Karpas-422 (cell line): ENCODE measurements around the gene LSMEM2. TPM values are rescaled to one million over a fixed set of nuclear protein-coding genes. Genes with fewer than 3 reads are reported as not detected.

Source experiments
- DNase-seq: peaks from one replicate; pipeline ENCODE4 v3.0.0-alpha.2; 2015
- H2AFZ ChIP-seq: fragments of 200-600 bp; sonication (generic); 2 replicates; pipeline ENCODE4 v1.6.1; 2014; ENCODE audit warnings: antibody characterized with exemption, low read length, mixed read lengths
- H3K27ac ChIP-seq: fragments of 200-600 bp; sonication (generic); 2 replicates; pipeline ENCODE4 v1.5.1; 2014; ENCODE audit warnings: mild to moderate bottlenecking, low read length, moderate library complexity
- H3K27me3 ChIP-seq: fragments of 200-600 bp; sonication (generic); 2 replicates; pipeline ENCODE4 v1.6.1; 2014; ENCODE audit warnings: low read length, mixed read lengths
- H3K36me3 ChIP-seq: fragments of 200-600 bp; sonication (generic); 2 replicates; pipeline ENCODE4 v1.6.1; 2014; ENCODE audit warnings: low read length, mixed read lengths; ENCODE audit not compliant: insufficient read depth
- H3K4me1 ChIP-seq: fragments of 200-600 bp; sonication (generic); 2 replicates; pipeline ENCODE4 v1.6.1; 2014; ENCODE audit warnings: mild to moderate bottlenecking, low read length, mixed read lengths
- H3K4me2 ChIP-seq: fragments of 200-600 bp; sonication (generic); 2 replicates; pipeline ENCODE4 v1.6.1; 2014; ENCODE audit warnings: low read length, low read depth, mild to moderate bottlenecking; ENCODE audit not compliant: poor library complexity, severe bottlenecking
- H3K4me3 ChIP-seq: fragments of 200-600 bp; sonication (generic); 2 replicates; pipeline ENCODE4 v1.5.1; 2014; ENCODE audit warnings: mild to moderate bottlenecking, antibody characterized with exemption, low read length, mixed read lengths
- H3K79me2 ChIP-seq: fragments of 200-600 bp; sonication (generic); 2 replicates; pipeline ENCODE4 v1.6.1; 2014; ENCODE audit warnings: mild to moderate bottlenecking, low read length, mixed read lengths
- H3K9ac ChIP-seq: fragments of 200-600 bp; sonication (generic); 2 replicates; pipeline ENCODE4 v1.6.0; 2014; ENCODE audit warnings: low read length
- H3K9me2 ChIP-seq: fragments of 200-600 bp; sonication (generic), shearing (Covaris generic); replicated peaks from 2 replicates; pipeline ENCODE4 v1.6.0; 2014; ENCODE audit warnings: mild to moderate bottlenecking, low read length, moderate library complexity; ENCODE audit not compliant: insufficient read depth
- H3K9me3 ChIP-seq: fragments of 300-700, 200-600 bp; sonication (generic); 2 replicates; pipeline ENCODE4 v1.6.1; 2014; ENCODE audit warnings: low read length, mixed read lengths
- H4K20me1 ChIP-seq: fragments of 200-600 bp; sonication (generic); 2 replicates; pipeline ENCODE4 v1.6.1; 2014; ENCODE audit warnings: mild to moderate bottlenecking, antibody characterized with exemption, low read length, low read depth; ENCODE audit not compliant: insufficient read depth
- total RNA-seq: library from RNA; depleted of rRNA; stranded (reverse); fragments of >200 nt; shearing (Covaris generic); gene quantifications from 2 replicates; pipeline ENCODE4 v1.2.3, GENCODE V29; 2014; ENCODE audit warnings: low replicate concordance

LSMEM2 gene
- total RNA-seq, 1 experiment from 2014 or later: not detected

DNA sequence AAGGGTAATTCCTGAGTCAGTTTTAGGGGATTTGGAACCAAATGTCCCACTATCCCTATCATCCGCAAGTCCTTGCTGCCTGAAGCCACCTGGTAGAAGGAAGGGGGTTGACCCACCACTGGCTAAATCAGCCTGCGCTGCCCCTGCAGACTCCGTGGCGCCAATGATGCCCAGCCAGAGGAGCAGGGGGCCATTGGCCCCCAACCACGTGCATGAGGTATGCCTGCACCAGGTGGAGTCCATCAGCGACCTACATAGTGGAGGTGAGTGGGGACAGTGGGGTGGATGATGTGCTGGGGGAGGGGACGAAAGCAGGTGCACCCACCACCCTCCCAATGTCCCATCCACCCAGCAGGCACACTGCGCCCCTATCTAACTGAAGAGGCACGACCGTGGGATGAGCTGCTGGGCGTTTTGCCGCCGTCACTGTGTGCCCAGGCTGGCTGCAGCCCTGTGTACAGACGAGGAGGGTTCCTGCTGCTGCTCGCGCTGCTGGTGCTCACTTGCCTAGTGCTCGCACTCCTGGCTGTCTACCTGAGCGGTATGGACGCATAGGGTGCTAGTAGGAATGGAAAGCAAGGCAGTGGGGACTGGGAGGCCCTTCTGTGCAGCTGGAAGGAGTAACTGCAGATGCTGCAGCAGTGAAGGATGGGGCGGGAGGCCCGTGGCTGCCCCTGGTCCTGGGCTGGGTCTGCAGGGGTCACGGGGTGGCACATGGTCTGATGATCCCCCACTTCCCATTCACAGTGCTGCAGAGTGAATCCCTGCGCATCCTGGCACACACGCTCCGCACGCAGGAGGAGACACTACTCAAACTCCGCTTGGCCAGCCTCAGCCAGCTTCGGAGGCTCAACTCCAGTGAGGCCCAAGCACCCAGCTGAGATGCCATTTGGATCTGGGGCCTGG is 7.7 kb downstream of the LSMEM2 start:
- no peaks in the 10 kb centered on the region for H3K27me3 ChIP-seq
- no peaks in the 10 kb centered on the region for H3K9me2 ChIP-seq
- H3K4me2 ChIP-seq: no peak overlapping the region
- no peak overlapping the region for H3K9ac ChIP-seq
- no peaks in the 10 kb centered on the region for H3K9me3 ChIP-seq
- peaks cover 27% of the 10 kb centered on the region; the same call in 1 of the 2 replicates for H3K36me3 ChIP-seq
- peaks cover 10% of the 10 kb centered on the region for H3K4me1 ChIP-seq
- H3K4me3 ChIP-seq: no peak overlapping the region
- H4K20me1 ChIP-seq: 0 out of 2 replicates have a peak, but pooled peaks cover 4% of the 10 kb centered on the region
- no peak overlapping the region for H2AFZ ChIP-seq
- H3K27ac ChIP-seq: no peak overlapping the region
- H3K79me2 ChIP-seq: peaks cover 18% of the 10 kb centered on the region
- no peak for DNase-seq

DNA sequence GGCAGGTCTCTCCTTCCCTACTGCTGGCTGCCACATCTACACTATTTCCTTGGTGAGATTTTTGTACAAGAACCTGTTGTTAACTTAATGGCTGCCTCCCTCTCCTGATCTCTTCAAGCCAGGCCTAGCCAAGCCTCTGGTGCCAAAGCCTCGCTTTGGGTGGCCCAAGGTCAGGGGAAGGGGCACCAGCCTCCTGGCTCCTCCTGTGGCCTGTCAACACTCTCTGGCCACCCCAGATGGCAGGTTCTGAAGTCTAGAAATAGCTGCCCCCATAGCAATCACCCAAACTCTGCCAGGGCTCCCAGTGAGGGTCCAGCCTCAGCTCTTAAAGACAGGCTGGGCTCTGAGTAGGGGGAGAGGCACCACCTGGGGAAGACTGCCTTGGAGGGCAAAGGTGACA is 8.4 kb downstream of the LSMEM2 start:
- Histone ChIP-seq H2AFZ (no peak overlapping the region), H3K4me2 (no peak overlapping the region), H3K4me3 (no peak overlapping the region), H3K9me2 (no peaks in the 10 kb centered on the region), H3K9me3 (no peaks in the 10 kb centered on the region), H3K4me1 (peaks cover 10% of the 10 kb centered on the region), H3K9ac (no peak overlapping the region), H4K20me1 (0 out of 2 replicates have a peak, but pooled peaks cover 4% of the 10 kb centered on the region), H3K27me3 (no peaks in the 10 kb centered on the region), H3K27ac (no peak overlapping the region), H3K79me2 (peaks cover 24% of the 10 kb centered on the region), H3K36me3 (peaks cover 27% of the 10 kb centered on the region; the same call in 1 of the 2 replicates)
- no peak for DNase-seq

DNA sequence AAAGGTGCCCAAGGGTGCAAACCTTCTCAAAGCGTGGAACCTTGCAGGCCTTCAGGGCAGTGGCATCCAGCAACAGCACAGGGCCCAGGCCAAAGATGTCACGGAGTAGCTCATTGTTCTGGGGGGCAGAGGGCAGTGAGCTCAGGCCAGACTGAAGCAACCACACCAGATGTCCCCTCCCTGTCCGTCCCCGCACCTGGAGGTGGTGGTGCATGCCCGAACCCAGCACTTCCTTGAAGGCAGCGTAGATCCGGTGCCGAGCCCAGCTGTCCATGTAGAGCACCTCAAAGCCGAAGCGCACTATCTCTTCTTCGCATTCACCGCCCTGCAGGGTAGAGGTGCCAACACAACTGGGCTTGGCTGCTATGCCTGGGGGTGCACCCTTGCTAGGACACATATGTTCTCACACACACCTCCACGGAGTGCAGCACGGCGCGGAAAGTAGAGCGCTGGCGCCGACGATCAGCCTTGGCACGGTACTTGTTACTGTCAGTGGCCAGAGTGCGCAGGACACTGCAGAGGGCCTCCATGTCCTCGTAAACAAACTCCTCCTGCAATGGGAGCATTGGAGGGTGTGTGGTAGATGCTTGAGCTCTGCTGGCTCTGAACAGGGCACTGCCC is 9.6 kb downstream of the LSMEM2 start:
- no peak overlapping the region for H3K9ac ChIP-seq
- H3K4me2 ChIP-seq: no peak overlapping the region
- H3K4me3 ChIP-seq: no peak overlapping the region
- 0 out of 2 replicates have a peak, but pooled peaks cover 4% of the 10 kb centered on the region for H4K20me1 ChIP-seq
- no peak for DNase-seq
- no peaks in the 10 kb centered on the region for H3K27me3 ChIP-seq
- no peaks in the 10 kb centered on the region for H3K9me2 ChIP-seq
- no peak overlapping the region for H3K27ac ChIP-seq
- no peaks in the 10 kb centered on the region for H3K9me3 ChIP-seq
- no peak overlapping the region for H2AFZ ChIP-seq
- H3K36me3 ChIP-seq: peaks cover 27% of the 10 kb centered on the region; the same call in 1 of the 2 replicates
- H3K79me2 ChIP-seq: peaks cover 24% of the 10 kb centered on the region
- peaks cover 18% of the 10 kb centered on the region for H3K4me1 ChIP-seq

DNA sequence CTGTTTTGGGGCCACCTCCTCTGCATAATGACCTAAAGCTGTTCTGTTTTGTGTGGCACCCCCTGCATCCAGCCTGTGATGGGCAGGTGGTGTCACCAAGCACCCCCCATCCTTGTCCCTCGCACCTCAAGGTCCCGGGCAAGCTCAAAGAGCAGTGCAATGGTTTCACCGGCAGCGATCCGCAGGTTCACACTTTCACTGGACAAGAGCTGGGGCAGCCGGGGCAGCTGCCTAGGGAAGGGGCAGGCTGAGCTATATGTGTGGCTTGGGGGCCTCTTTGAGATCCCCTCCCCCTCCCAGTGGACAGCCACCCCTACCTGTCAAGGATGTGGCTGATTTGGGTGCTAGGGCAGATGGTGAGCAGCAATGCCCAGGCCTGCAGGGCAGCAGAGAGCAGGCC is 10.2 kb downstream of the LSMEM2 start:
- Histone ChIP-seq H3K4me2 (no peak overlapping the region), H3K4me3 (no peak overlapping the region), H2AFZ (no peak overlapping the region), H3K79me2 (peaks cover 24% of the 10 kb centered on the region), H3K4me1 (peaks cover 18% of the 10 kb centered on the region), H3K27me3 (no peaks in the 10 kb centered on the region), H3K36me3 (peaks cover 27% of the 10 kb centered on the region; the same call in 1 of the 2 replicates), H3K27ac (no peak overlapping the region), H3K9me3 (no peaks in the 10 kb centered on the region), H3K9me2 (no peaks in the 10 kb centered on the region), H4K20me1 (0 out of 2 replicates have a peak, but pooled peaks cover 4% of the 10 kb centered on the region), H3K9ac (no peak overlapping the region)
- DNase-seq: no peak

DNA sequence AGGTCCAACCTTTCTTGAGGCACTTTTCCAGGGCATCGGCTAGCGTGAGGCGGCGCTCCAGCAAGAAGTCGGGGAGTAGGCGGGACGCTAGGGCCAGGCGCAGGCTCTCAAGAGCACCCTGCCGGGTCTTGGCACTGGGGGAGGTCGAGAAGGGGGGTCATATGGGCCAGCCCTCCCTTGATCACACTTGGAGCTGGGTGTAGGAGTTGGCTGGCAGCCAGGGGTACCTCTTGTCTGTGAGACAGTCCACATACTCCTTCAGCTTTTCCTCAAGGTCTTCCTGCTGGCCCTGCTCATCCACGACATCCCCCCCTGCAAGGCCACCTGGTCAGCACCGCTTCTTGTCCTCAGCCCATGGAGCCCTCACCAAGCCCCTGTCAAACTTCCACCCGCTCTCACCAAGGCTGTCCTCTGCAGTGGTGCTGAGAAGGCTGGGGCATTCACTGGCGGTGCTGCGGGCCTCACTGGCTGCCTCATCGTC is 11.3 kb downstream of the LSMEM2 start:
- Histone ChIP-seq H3K27me3 (no peaks in the 10 kb centered on the region), H3K4me2 (peak overlapping the region; percentile 97), H3K27ac (no peak overlapping the region), H3K36me3 (peaks cover 27% of the 10 kb centered on the region; the same call in 1 of the 2 replicates), H3K9ac (peak overlapping the region; percentile 97; the same call in 1 of the 2 replicates), H3K4me3 (peak overlapping the region; percentile 99), H3K4me1 (peaks cover 18% of the 10 kb centered on the region), H3K9me3 (no peaks in the 10 kb centered on the region), H3K9me2 (no peaks in the 10 kb centered on the region), H2AFZ (no peak overlapping the region), H4K20me1 (0 out of 2 replicates have a peak, but pooled peaks cover 4% of the 10 kb centered on the region), H3K79me2 (peaks cover 24% of the 10 kb centered on the region)
- DNase-seq: no peak

- H3K9me2 ChIP-seq: no peaks in the 10 kb centered on the region
- peak within 1 kb of the TSS; percentile 60 for H3K27ac ChIP-seq
- peaks cover 20% of the 10 kb centered on the region; the same call in 1 of the 2 replicates for H3K36me3 ChIP-seq
- H3K79me2 ChIP-seq: peaks cover 24% of the 10 kb centered on the region
- DNase-seq: peak; percentile 98
- peak within 1 kb of the TSS; percentile 99 for H3K4me3 ChIP-seq
- H3K9ac ChIP-seq: peak within 1 kb of the TSS; percentile 97
- H3K4me2 ChIP-seq: peak within 1 kb of the TSS; percentile 97
- no peaks in the 10 kb centered on the region for H3K9me3 ChIP-seq
- H3K4me1 ChIP-seq: peaks cover 18% of the 10 kb centered on the region
- no peaks in the 10 kb centered on the region for H3K27me3 ChIP-seq
- peak within 1 kb of the TSS; percentile 52; the same call in 1 of the 2 replicates for H2AFZ ChIP-seq
- 0 out of 2 replicates have a peak, but pooled peaks cover 1% of the 10 kb centered on the region for H4K20me1 ChIP-seq
Observed at GRCh38 chr3:50292159-50293078, 13.5 kb downstream of the LSMEM2 start, which contains the start of gene IFRD2. Gene IFRD2 (minus strand): TSS chr3:50292429. CDS start chr3:50292274, 155 bp downstream.

- H3K4me1 ChIP-seq: peaks cover 24% of the 10 kb centered on the region
- no peaks in the 10 kb centered on the region for H3K9me3 ChIP-seq
- no peaks in the 10 kb centered on the region for H3K9me2 ChIP-seq
- no peaks in the 10 kb centered on the region for H4K20me1 ChIP-seq
- H3K36me3 ChIP-seq: peaks cover 19% of the 10 kb centered on the region; the same call in 1 of the 2 replicates
- H3K9ac ChIP-seq: peak overlapping the region; percentile 97
- H3K27me3 ChIP-seq: no peaks in the 10 kb centered on the region
- H3K4me3 ChIP-seq: peak overlapping the region; percentile 99
- H3K79me2 ChIP-seq: peaks cover 27% of the 10 kb centered on the region
- no peak overlapping the region for H2AFZ ChIP-seq
- no peak for DNase-seq
- peak overlapping the region; percentile 60 for H3K27ac ChIP-seq
- peak overlapping the region; percentile 81 for H3K4me2 ChIP-seq
Observed at GRCh38 chr3:50293079-50293801, 14.4 kb downstream of the LSMEM2 start.
